Frontal cortex (tissue), 4 donors: ENCODE results near the gene FKBP2. TPM values are rescaled to one million over a fixed set of nuclear protein-coding genes. Genes with fewer than 3 reads are reported as not detected.

Experiments used
- DNase-seq, 2 donors: peaks; one replicate each; pipeline ENCODE4 v3.0.0; 2012; ENCODE audit warnings: low spot score in 2 of 2
- FAIRE-seq: peaks from 2 replicates; lab custom pipeline; 2012; peaks lifted over from hg19 to GRCh38; lab: Jason Lieb, UNC
- total RNA-seq: library from RNA; depleted of rRNA; stranded (reverse); fragments of >200 nt; gene quantifications from one replicate; pipeline ENCODE4 v1.2.3, GENCODE V29; 2014
- donor health status: control.
- donor health status: control.
- donor health status: control.

The FKBP2 gene
- total RNA-seq, 1 donor from 2014 or later, result 26.1 TPM

DNA sequence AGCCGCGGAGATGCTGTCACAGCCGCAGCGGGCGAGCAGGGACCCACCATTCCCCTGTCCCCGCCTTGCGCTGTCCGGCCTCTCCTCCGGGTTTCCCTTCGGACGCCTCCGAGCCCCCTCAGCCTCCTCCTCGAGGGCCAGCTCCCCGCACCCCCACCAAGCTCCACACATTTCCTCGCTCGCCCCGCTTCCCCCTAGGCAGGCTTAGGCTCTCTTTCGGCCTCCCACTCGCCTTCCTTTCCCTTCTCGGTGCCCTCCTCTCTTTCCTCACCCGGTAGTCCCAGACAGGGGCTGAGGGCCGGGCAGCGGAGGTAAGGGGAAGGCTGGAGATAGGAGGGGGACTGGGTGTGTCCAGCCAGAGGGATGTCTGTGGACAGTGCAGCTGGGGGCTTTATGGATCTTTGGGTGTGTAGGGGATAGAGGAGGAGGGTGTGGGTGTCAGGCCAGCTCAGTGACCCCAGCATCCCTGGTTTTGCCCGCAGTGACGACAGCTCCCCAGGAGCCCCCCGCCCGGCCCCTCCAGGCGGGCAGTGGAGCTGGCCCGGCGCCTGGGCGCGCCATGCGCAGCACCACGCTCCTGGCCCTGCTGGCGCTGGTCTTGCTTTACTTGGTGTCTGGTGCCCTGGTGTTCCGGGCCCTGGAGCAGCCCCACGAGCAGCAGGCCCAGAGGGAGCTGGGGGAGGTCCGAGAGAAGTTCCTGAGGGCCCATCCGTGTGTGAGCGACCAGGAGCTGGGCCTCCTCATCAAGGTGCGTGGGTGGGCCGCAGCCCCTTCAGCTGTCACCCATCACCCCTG is 51.8 kb downstream of the FKBP2 start:
- FAIRE-seq (no peak), DNase-seq (no peak)

Other genes starting within 250 kb of the FKBP2 start
- 4.5 TPM for gene FLRT1, start 205.2 kb upstream of the FKBP2 start, total RNA-seq
- 19.6 TPM for gene MACROD1, start 75.0 kb upstream of the FKBP2 start, total RNA-seq
- gene STIP1, start 54.9 kb upstream of the FKBP2 start, total RNA-seq, result 91.7 TPM
- 0.41 TPM for gene FERMT3, start 34.4 kb upstream of the FKBP2 start, total RNA-seq
- gene TRPT1, start 14.9 kb upstream of the FKBP2 start, total RNA-seq, result 10.6 TPM
- gene NUDT22, start 14.8 kb upstream of the FKBP2 start, total RNA-seq, result 12.6 TPM
- gene DNAJC4, start 10.5 kb upstream of the FKBP2 start, total RNA-seq, result 9.8 TPM
- 17.9 TPM for gene VEGFB, start 6.5 kb upstream of the FKBP2 start, total RNA-seq
- 102 TPM for gene PPP1R14B, start 5.8 kb downstream of the FKBP2 start, total RNA-seq
- 4.9 TPM for gene PLCB3, start 10.4 kb downstream of the FKBP2 start, total RNA-seq
- gene BAD, start 43.6 kb downstream of the FKBP2 start, total RNA-seq, result 44.8 TPM
- gene GPR137, start 44.8 kb downstream of the FKBP2 start, total RNA-seq, result 9.8 TPM
- gene KCNK4, start 50.2 kb downstream of the FKBP2 start, total RNA-seq, result 1.6 TPM
- 0.82 TPM for gene CATSPERZ, start 59.3 kb downstream of the FKBP2 start, total RNA-seq
- gene ESRRA, start 64.4 kb downstream of the FKBP2 start, total RNA-seq, result 12.6 TPM
- 103 TPM for gene TRMT112, start 76.5 kb downstream of the FKBP2 start, total RNA-seq
- gene PRDX5, start 77.0 kb downstream of the FKBP2 start, total RNA-seq, result 129 TPM
- 0.82 TPM for gene CCDC88B, start 99.1 kb downstream of the FKBP2 start, total RNA-seq
- gene RPS6KA4, start 118.1 kb downstream of the FKBP2 start, total RNA-seq, result 9.4 TPM